GM18861 (cell line): ENCODE data around the gene RHBDF2.
A peak's percentile ranks its signal among the peaks of the same experiment; 100 is the strongest.
"Not testable (repeated sequence)": the region's sequence is repeated elsewhere in the genome, so short reads cannot be mapped to it uniquely, and the experiment has no call there.

ENCODE experiments used
- ATAC-seq: cut with Tn5 transposase; IDR thresholded peaks from one replicate; pipeline ENCODE4 v1.9.1; 2021; ENCODE audit not compliant: unreplicated experiment

The RHBDF2 gene

GRCh38 chr17:76525513-76525833 is 24.2 kb upstream of the RHBDF2 start:
- ATAC-seq = not testable (repeated sequence)

- no peak for ATAC-seq
Measured at GRCh38 chr17:76524598-76525512, 23.6 kb upstream of the RHBDF2 start.

- ATAC-seq = no peak
Measured at GRCh38 chr17:76523084-76524037, 22.1 kb upstream of the RHBDF2 start.

GRCh38 chr17:76521683-76522082 is 20.5 kb upstream of the RHBDF2 start:
- not testable (repeated sequence) for ATAC-seq

GRCh38 chr17:76521262-76521661 is 20.0 kb upstream of the RHBDF2 start:
- no peak for ATAC-seq

- ATAC-seq = no peak
Measured at GRCh38 chr17:76519048-76519966, 18.1 kb upstream of the RHBDF2 start.

- no peak for ATAC-seq
Measured at GRCh38 chr17:76517638-76518038, 16.4 kb upstream of the RHBDF2 start.

- peak; percentile 45 for ATAC-seq
Measured at GRCh38 chr17:76515274-76515949, 14.2 kb upstream of the RHBDF2 start.

GRCh38 chr17:76514355-76514754 is 13.1 kb upstream of the RHBDF2 start:
- not testable (repeated sequence) for ATAC-seq

- ATAC-seq = no peak
Measured at GRCh38 chr17:76513306-76513692, 12.1 kb upstream of the RHBDF2 start.

GRCh38 chr17:76512366-76513305 is 11.4 kb upstream of the RHBDF2 start:
- no peak for ATAC-seq

GRCh38 chr17:76511668-76512365 is 10.6 kb upstream of the RHBDF2 start:
- ATAC-seq = no peak

GRCh38 chr17:76510831-76511244 is 9.6 kb upstream of the RHBDF2 start:
- no peak for ATAC-seq

- not testable (repeated sequence) for ATAC-seq
Measured at GRCh38 chr17:76508472-76509063, 7.3 kb upstream of the RHBDF2 start.

GRCh38 chr17:76506408-76507345 is 5.5 kb upstream of the RHBDF2 start:
- no peak for ATAC-seq

GRCh38 chr17:76504117-76504516 is 2.9 kb upstream of the RHBDF2 start:
- no peak for ATAC-seq
